DND-41 (cell line): ENCODE results near the gene TRIM63.

Source experiments
- ATAC-seq: fragments of 200-7000 bp; cut with Tn5 transposase; 3 replicates; pipeline ENCODE4 v1.9.1; 2021; ENCODE audit warnings: low read depth; ENCODE audit not compliant: insufficient read depth
- DNase-seq: peaks from one replicate; pipeline ENCODE4 v3.0.0-alpha.2; 2020
- H2AFZ ChIP-seq: 2 replicates; pipeline ENCODE4 v1.6.0; 2012; ENCODE audit warnings: low read depth, low read length
- H3K27ac ChIP-seq: 2 replicates; pipeline ENCODE4 v1.5.1; 2012; ENCODE audit warnings: low read length, inconsistent platforms
- H3K27me3 ChIP-seq: fragments of 200-600 bp; sonication (generic); 2 replicates; pipeline ENCODE4 v1.6.0; 2012; ENCODE audit warnings: low read length, mild to moderate bottlenecking, inconsistent platforms; ENCODE audit not compliant: insufficient read depth, poor library complexity
- H3K36me3 ChIP-seq: 2 replicates; pipeline ENCODE4 v1.5.1; 2012; ENCODE audit warnings: low read length, inconsistent platforms; ENCODE audit not compliant: insufficient read depth
- H3K4me1 ChIP-seq: 2 replicates; pipeline ENCODE4 v1.5.1; 2012; ENCODE audit warnings: mild to moderate bottlenecking, low read length; ENCODE audit not compliant: insufficient read depth
- H3K4me2 ChIP-seq: 2 replicates; pipeline ENCODE4 v1.6.0; 2012; ENCODE audit warnings: mild to moderate bottlenecking, moderate library complexity, low read length, inconsistent platforms; ENCODE audit not compliant: insufficient read depth
- H3K4me3 ChIP-seq, 2 experiments: fragments of 200-600 bp in 1 of 2; shearing (Covaris generic) in 1 of 2; 2 replicates each; pipeline ENCODE4 v1.5.1; 2012 to 2016; ENCODE audit warnings: inconsistent platforms in 2 of 2, low read length in 2 of 2, mild to moderate bottlenecking in 2 of 2, low read depth in 1 of 2, moderate library complexity in 1 of 2
- H3K79me2 ChIP-seq: 2 replicates; pipeline ENCODE4 v1.6.0; 2012; ENCODE audit warnings: low read length, inconsistent platforms; ENCODE audit not compliant: insufficient read depth
- H3K9ac ChIP-seq: 2 replicates; pipeline ENCODE4 v1.6.0; 2012; ENCODE audit warnings: low read depth, mild to moderate bottlenecking, inconsistent platforms, low read length, moderate library complexity
- H3K9me3 ChIP-seq: 2 replicates; pipeline ENCODE4 v1.5.1; 2012; ENCODE audit warnings: low read length, moderate library complexity, mild to moderate bottlenecking, inconsistent platforms; ENCODE audit not compliant: insufficient read depth, severe bottlenecking
- H4K20me1 ChIP-seq: 2 replicates; pipeline ENCODE4 v1.6.0; 2012; ENCODE audit warnings: low read length; ENCODE audit not compliant: insufficient read depth
- CTCF ChIP-seq: IDR thresholded peaks from 2 replicates; pipeline ENCODE4 v1.5.1; 2012; ENCODE audit warnings: borderline replicate concordance, low read length, moderate library complexity, mild to moderate bottlenecking; ENCODE audit not compliant: poor library complexity, severe bottlenecking; ENCODE audit errors: extremely low read depth
- EZH2 ChIP-seq: IDR thresholded peaks from 3 replicates; pipeline ENCODE4 v1.6.1; 2012; ENCODE audit warnings: borderline replicate concordance, low read depth, mild to moderate bottlenecking, moderate library complexity, low read length, inconsistent platforms; ENCODE audit not compliant: severe bottlenecking

The TRIM63 gene

GRCh38 chr1:26053718-26054560 lies 13.5 kb downstream of the TRIM63 start:
- no peak overlapping the region for H3K4me3 ChIP-seq
- no peaks in the 10 kb centered on the region for H3K4me1 ChIP-seq
- H3K27me3 ChIP-seq: peaks cover 27% of the 10 kb centered on the region
- no peaks in the 10 kb centered on the region for H4K20me1 ChIP-seq
- H3K9me3 ChIP-seq: no peaks in the 10 kb centered on the region
- H3K9ac ChIP-seq: no peak overlapping the region
- H3K4me2 ChIP-seq: no peak overlapping the region
- TF ChIP-seq CTCF: no peak
- no peak for TF ChIP-seq EZH2
- no peaks in the 10 kb centered on the region for H3K79me2 ChIP-seq
- H3K27ac ChIP-seq: no peak overlapping the region
- no peak for ATAC-seq
- no peaks in the 10 kb centered on the region for H3K36me3 ChIP-seq
- no peak for DNase-seq
- H2AFZ ChIP-seq: no peak overlapping the region

GRCh38 chr1:26050248-26050640 lies 17.2 kb downstream of the TRIM63 start:
- no peak overlapping the region for H3K27ac ChIP-seq

GRCh38 chr1:26049531-26050247 lies 17.7 kb downstream of the TRIM63 start:
- Histone ChIP-seq H3K27me3 (peaks cover 26% of the 10 kb centered on the region), H3K4me3 (no peak overlapping the region), H3K9me3 (no peaks in the 10 kb centered on the region), H4K20me1 (no peaks in the 10 kb centered on the region), H3K27ac (no peak overlapping the region), H3K4me2 (no peak overlapping the region), H3K79me2 (no peaks in the 10 kb centered on the region), H3K4me1 (no peaks in the 10 kb centered on the region), H3K9ac (no peak overlapping the region), H3K36me3 (no peaks in the 10 kb centered on the region), H2AFZ (no peak overlapping the region)
- DNase-seq (no peak), ATAC-seq (no peak)
- TF ChIP-seq EZH2: no peak
- no peak for TF ChIP-seq CTCF

More at GRCh38 chr1:26050248-26050640, 17.2 kb downstream of the TRIM63 start:
- Histone ChIP-seq H2AFZ (no peak overlapping the region), H3K9ac (no peak overlapping the region), H3K36me3 (no peaks in the 10 kb centered on the region), H3K4me2 (no peak overlapping the region), H3K27me3 (peaks cover 26% of the 10 kb centered on the region), H3K79me2 (no peaks in the 10 kb centered on the region), H4K20me1 (no peaks in the 10 kb centered on the region), H3K4me1 (no peaks in the 10 kb centered on the region), H3K9me3 (no peaks in the 10 kb centered on the region), H3K4me3 (no peak overlapping the region)
- ATAC-seq (no peak), DNase-seq (no peak)
- TF ChIP-seq EZH2: no peak
- TF ChIP-seq CTCF: no peak
